GM12878 (cell line): ENCODE measurements around the gene C2CD5. TPM values are rescaled to one million over a fixed set of nuclear protein-coding genes. Genes with fewer than 3 reads are reported as not detected.

ENCODE experiments used
- ATAC-seq: fragments of 200-7000 bp; cut with Tn5 transposase; 3 replicates; pipeline ENCODE4 v1.9.1; 2020; ENCODE audit warnings: mild to moderate bottlenecking, moderate library complexity
- BruUV-seq: library from RNA; stranded (reverse); fragments of 400-500 nt; replicated peaks from 2 replicates; lab custom pipeline; 2021; lab: Mats Ljungman, UMichigan
- CTCF ChIA-PET: fragments of 300-600 bp; sonication (Branson Sonifier 250); formaldehyde crosslinking; extraction: SDS; loops from one replicate; lab custom pipeline; 2021; ENCODE audit warnings: inconsistent platforms; lab: Yijun Ruan, JAX
- POLR2A ChIA-PET: fragments of 350-600 bp; formaldehyde crosslinking; extraction: SDS; loops from one replicate; lab custom pipeline; 2021; ENCODE audit warnings: inconsistent platforms; lab: Charles Lee
- RAD21 ChIA-PET: fragments of 300-600 bp; sonication (Branson Sonifier 250); formaldehyde crosslinking; loops from one replicate; lab custom pipeline; 2023; ENCODE audit warnings: antibody characterized with exemption; ENCODE audit not compliant: unreplicated experiment; lab: Charles Lee
- SMC1A ChIA-PET: fragments of 300-600 bp; sonication (Branson Sonifier 250); formaldehyde crosslinking; loops from one replicate; lab custom pipeline; 2023; ENCODE audit not compliant: unreplicated experiment, uncharacterized antibody; lab: Charles Lee
- DNase-seq: peaks from one replicate; pipeline ENCODE4 v3.0.0-alpha.2; 2011; ENCODE audit warnings: low read depth, low spot score
- FAIRE-seq: peaks from 3 replicates; lab custom pipeline; 2011; peaks lifted over from hg19 to GRCh38; lab: Jason Lieb, UNC
- H2AFZ ChIP-seq: 2 replicates; pipeline ENCODE4 v1.6.0; 2011; ENCODE audit warnings: low read depth, low read length, control low read depth; ENCODE audit not compliant: control insufficient read depth
- H3K27ac ChIP-seq: 2 replicates; pipeline ENCODE4 v1.5.1; 2011; ENCODE audit warnings: control low read depth; ENCODE audit not compliant: control insufficient read depth, insufficient read depth
- H3K27me3 ChIP-seq, 2 experiments: replicated peaks in 1 of 2; 2 replicates each; pipeline versions ENCODE4 v1.6.0 to v1.6.1; 2011; ENCODE audit warnings: low read length in 1 of 2; ENCODE audit not compliant: control insufficient read depth in 2 of 2, insufficient read depth in 2 of 2
- H3K36me3 ChIP-seq, 2 experiments: 2 replicates each; pipeline ENCODE4 v1.5.1; 2011; ENCODE audit warnings: low read length in 1 of 2; ENCODE audit not compliant: control insufficient read depth in 2 of 2, insufficient read depth in 2 of 2
- H3K4me1 ChIP-seq: 2 replicates; pipeline ENCODE4 v1.6.1; 2011; ENCODE audit warnings: mild to moderate bottlenecking, low read length, moderate library complexity, mixed read lengths; ENCODE audit not compliant: control insufficient read depth, insufficient read depth
- H3K4me2 ChIP-seq: 2 replicates; pipeline ENCODE4 v1.6.0; 2011; ENCODE audit warnings: control low read depth; ENCODE audit not compliant: control insufficient read depth, insufficient read depth
- H3K4me3 ChIP-seq: fragments of 200-600 bp; sonication (generic); 2 replicates; pipeline ENCODE4 v1.5.1; 2016
- H3K79me2 ChIP-seq: 2 replicates; pipeline ENCODE4 v1.6.0; 2011; ENCODE audit warnings: low read length; ENCODE audit not compliant: control insufficient read depth, insufficient read depth
- H3K9ac ChIP-seq: 2 replicates; pipeline ENCODE4 v1.8.0; 2011; ENCODE audit warnings: low read length, control low read depth, mixed read lengths; ENCODE audit not compliant: control insufficient read depth, insufficient read depth
- H3K9me3 ChIP-seq: replicated peaks from 3 replicates; pipeline ENCODE4 v1.5.1; 2011; ENCODE audit warnings: mild to moderate bottlenecking, low read length; ENCODE audit not compliant: control insufficient read depth, insufficient read depth
- H4K20me1 ChIP-seq: 2 replicates; pipeline ENCODE4 v1.6.0; 2011; ENCODE audit not compliant: control insufficient read depth, insufficient read depth
- BRCA1 ChIP-seq: IDR thresholded peaks from 2 replicates; pipeline ENCODE4 v1.6.1; 2011; ENCODE audit warnings: low read depth, low read length, improper control_type of control experiment
- DPF2 ChIP-seq: fragments of 450-650 bp; IDR thresholded peaks from 2 replicates; pipeline ENCODE4 v1.6.1; 2017; ENCODE audit warnings: mild to moderate bottlenecking
- E2F4 ChIP-seq: IDR thresholded peaks from 2 replicates; pipeline ENCODE4 v1.6.1; 2012; ENCODE audit warnings: low read depth, low read length, improper control_type of control experiment
- GABPA ChIP-seq: IDR thresholded peaks from 2 replicates; pipeline ENCODE4 v1.6.1; 2014; ENCODE audit warnings: antibody characterized with exemption, low read depth, mild to moderate bottlenecking, inconsistent platforms
- HDGF ChIP-seq: fragments of 450-650 bp; IDR thresholded peaks from 2 replicates; pipeline ENCODE4 v1.6.1; 2016; ENCODE audit warnings: antibody characterized with exemption
- MAX ChIP-seq: IDR thresholded peaks from 2 replicates; pipeline ENCODE4 v1.6.1; 2012; ENCODE audit warnings: low read depth, low read length, improper control_type of control experiment
- MTA3 ChIP-seq: IDR thresholded peaks from 2 replicates; pipeline ENCODE4 v1.6.1; 2012; ENCODE audit warnings: low read length, inconsistent platforms, borderline replicate concordance
- NR2C2 ChIP-seq: IDR thresholded peaks from 2 replicates; pipeline ENCODE4 v1.6.1; 2011; ENCODE audit warnings: borderline replicate concordance, low read depth; ENCODE audit not compliant: control insufficient read depth, insufficient read length
- SMARCA5 ChIP-seq: fragments of 450-650 bp; IDR thresholded peaks from 2 replicates; pipeline ENCODE4 v1.6.1; 2017; ENCODE audit warnings: mild to moderate bottlenecking
- ZBTB11 ChIP-seq: fragments of 450-650 bp; formaldehyde crosslinking; IDR thresholded peaks from 2 replicates; pipeline ENCODE4 v1.5.0; 2022; ENCODE audit warnings: mild to moderate bottlenecking, missing genetic modification characterization
- ZNF592 ChIP-seq: fragments of 450-650 bp; IDR thresholded peaks from 2 replicates; pipeline ENCODE4 v1.6.1; 2017; ENCODE audit warnings: mild to moderate bottlenecking, moderate library complexity
- WGBS: methylation state at CpG from one replicate; pipeline ENCODE4 v1.1.6; 2016; ENCODE audit warnings: low lambda C conversion rate; ENCODE audit not compliant: insufficient replicate concordance, insufficient coverage; ENCODE audit errors: missing lambda C conversion rate; 5-methylcytosine and 5-hydroxymethylcytosine counted together
- in situ Hi-C: fragments of 300-500 bp; cut with MboI; formaldehyde crosslinking; loops from 9 replicates; pipeline ENCODE4 v1.14.3; 2018; ENCODE audit warnings: mixed read lengths
- intact Hi-C: fragments of 100-400 bp; cut with micrococcal nuclease; formaldehyde crosslinking; loops from one replicate; pipeline ENCODE4 v1.14.2; 2022; ENCODE audit not compliant: unreplicated experiment
- polyA plus RNA-seq, 11 experiments: library from polyadenylated mRNA; depleted of rRNA in 4 of 11; unstranded in 6 of 11; stranded (reverse) in 5 of 11; fragments of >200 nt; fragmentation: Nextera tagmentation in 4 of 11; fragmentation: Illumina TruSeq in 1 of 11; extraction: Ambion mirVana in 4 of 11; extraction: Trizol in 1 of 11; gene quantifications; 1 replicate in 1 of 11; 2 replicates in 10 of 11; pipeline versions ENCODE4 v1.2.1 to v1.2.3, GENCODE V29; 2011 to 2016; ENCODE audit warnings: inconsistent platforms in 2 of 11, missing spikeins in 2 of 11, low read depth in 1 of 11
- total RNA-seq, 4 experiments: library from RNA; depleted of rRNA in 3 of 4; stranded (reverse); fragments of >200 nt in 3 of 4; fragmentation: Illumina TruSeq in 1 of 4; extraction: Trizol in 1 of 4; gene quantifications; 2 replicates each; pipeline versions ENCODE4 v1.2.1 to v1.2.3, GENCODE V29; 2013 to 2021
- TF ChIP-seq, protein P1 (sequence below): fragments of 450-650 bp; conservative IDR thresholded peaks from 2 replicates; pipeline ENCODE4 v1.6.1; 2017; ENCODE audit warnings: mild to moderate bottlenecking, moderate library complexity

The C2CD5 gene
- total and polyA plus RNA-seq, 10 of the 15 experiments (the other 5 are each of a cell fraction or from before 2014, with no cell fraction given): 7.7 to 55.0 (median 27.0) TPM

DNA sequence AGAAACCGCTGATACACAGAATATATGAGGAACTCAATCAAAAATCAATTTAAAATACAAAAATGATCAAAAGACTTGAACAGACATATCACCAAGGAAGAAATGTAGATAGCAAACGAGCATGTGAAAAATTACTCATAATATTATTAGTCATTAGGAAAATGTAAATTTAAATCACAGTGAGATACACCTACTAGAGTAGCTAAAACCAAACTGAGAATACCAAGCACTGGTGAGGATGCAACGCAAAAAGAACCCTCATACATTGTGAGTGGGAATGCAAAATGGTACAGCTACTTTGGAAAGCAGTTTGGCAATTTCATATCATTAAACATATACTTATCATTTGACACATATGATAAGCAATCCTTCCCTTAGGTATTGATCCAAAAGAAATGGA, 108.8 kb downstream of the C2CD5 start:
- ATAC-seq (peak; percentile 23; the same call in 1 of the 3 replicates), FAIRE-seq (no peak), DNase-seq (no peak)
- SMC1A ChIA-PET: interaction anchor here (1.0 to 1.9 kb wide), 2 partner anchors 11 to 26 kb away, joined by 4 to 5 read pairs; no protein-coding TSS in a partner anchor
- Histone ChIP-seq H3K4me3 (no peak overlapping the region), H3K4me1 (no peaks in the 10 kb centered on the region), H3K9ac (no peak overlapping the region), H3K27ac (no peak overlapping the region), H3K36me3 (no peaks in the 10 kb centered on the region), H3K4me2 (no peak overlapping the region), H3K9me3 (no peaks in the 10 kb centered on the region; the same call in 2 of the 3 replicates), H3K79me2 (no peaks in the 10 kb centered on the region), H3K27me3 (no peaks in the 10 kb centered on the region), H4K20me1 (no peaks in the 10 kb centered on the region), H2AFZ (no peak overlapping the region)
- CTCF ChIA-PET: no interaction called here
- intact Hi-C loops (no loop called here), in situ Hi-C loops (no loop called here)
- POLR2A ChIA-PET: no interaction called here
- no TSS peak for BruUV-seq
- WGBS: 36% methylated on average over 3 of the region's 3 CpGs
- RAD21 ChIA-PET: no interaction called here
- no peak for TF ChIP-seq ZBTB11 (CRISPR knock-in tag)
- TF ChIP-seq, protein P1, sequence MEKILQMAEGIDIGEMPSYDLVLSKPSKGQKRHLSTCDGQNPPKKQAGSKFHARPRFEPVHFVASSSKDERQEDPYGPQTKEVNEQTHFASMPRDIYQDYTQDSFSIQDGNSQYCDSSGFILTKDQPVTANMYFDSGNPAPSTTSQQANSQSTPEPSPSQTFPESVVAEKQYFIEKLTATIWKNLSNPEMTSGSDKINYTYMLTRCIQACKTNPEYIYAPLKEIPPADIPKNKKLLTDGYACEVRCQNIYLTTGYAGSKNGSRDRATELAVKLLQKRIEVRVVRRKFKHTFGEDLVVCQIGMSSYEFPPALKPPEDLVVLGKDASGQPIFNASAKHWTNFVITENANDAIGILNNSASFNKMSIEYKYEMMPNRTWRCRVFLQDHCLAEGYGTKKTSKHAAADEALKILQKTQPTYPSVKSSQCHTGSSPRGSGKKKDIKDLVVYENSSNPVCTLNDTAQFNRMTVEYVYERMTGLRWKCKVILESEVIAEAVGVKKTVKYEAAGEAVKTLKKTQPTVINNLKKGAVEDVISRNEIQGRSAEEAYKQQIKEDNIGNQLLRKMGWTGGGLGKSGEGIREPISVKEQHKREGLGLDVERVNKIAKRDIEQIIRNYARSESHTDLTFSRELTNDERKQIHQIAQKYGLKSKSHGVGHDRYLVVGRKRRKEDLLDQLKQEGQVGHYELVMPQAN: no peak
- no peak for TF ChIP-seq SMARCA5
- TF ChIP-seq MTA3: no peak
- no peak for TF ChIP-seq BRCA1
- no peak for TF ChIP-seq HDGF
- TF ChIP-seq ZNF592: no peak
- no peak for TF ChIP-seq MAX
- no peak for TF ChIP-seq NR2C2
- no peak for TF ChIP-seq E2F4
- TF ChIP-seq GABPA: no peak
- no peak for TF ChIP-seq DPF2
